Occipital lobe (tissue), 2 donors: ENCODE measurements around the gene SALL4. TPM values are rescaled to one million over a fixed set of nuclear protein-coding genes. Genes with fewer than 3 reads are reported as not detected.
"Not testable (repeated sequence)": the region's sequence is repeated elsewhere in the genome, so short reads cannot be mapped to it uniquely, and the experiment has no call there.

Experiments used
- DNase-seq: peaks from one replicate; lab custom pipeline; 2025; lab: John Stamatoyannopoulos, UW
- total RNA-seq: library from RNA; depleted of rRNA; stranded (reverse); fragments of >200 nt; gene quantifications from one replicate; pipeline ENCODE4 v1.2.3, GENCODE V29; 2014

The SALL4 gene
- total RNA-seq, 1 donor from 2014 or later: 0.16 TPM

- no peak for DNase-seq
These were observed 63.4 kb downstream of the SALL4 start for GRCh38 chr20:51738877-51739447.

DNA sequence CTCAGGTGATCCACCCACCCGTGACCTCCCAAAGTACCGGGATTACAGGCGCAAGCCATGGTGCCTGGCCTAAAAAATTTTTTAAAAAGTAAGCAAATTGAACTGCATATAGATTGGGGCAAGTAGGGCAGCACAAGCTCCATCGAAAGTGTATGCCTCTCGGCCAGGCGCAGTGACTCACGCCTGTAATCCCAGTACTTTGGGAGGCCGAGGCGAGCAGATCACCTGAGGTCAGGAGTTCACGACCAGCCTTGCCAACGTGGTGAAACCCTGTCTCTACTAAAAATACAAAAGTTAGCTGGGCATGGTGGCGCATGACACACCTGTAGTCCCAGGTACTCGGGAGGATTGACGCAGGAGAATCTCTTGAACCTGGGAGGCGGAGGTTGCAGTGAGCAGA is 64.1 kb downstream of the SALL4 start:
- DNase-seq: not testable (repeated sequence)

DNA sequence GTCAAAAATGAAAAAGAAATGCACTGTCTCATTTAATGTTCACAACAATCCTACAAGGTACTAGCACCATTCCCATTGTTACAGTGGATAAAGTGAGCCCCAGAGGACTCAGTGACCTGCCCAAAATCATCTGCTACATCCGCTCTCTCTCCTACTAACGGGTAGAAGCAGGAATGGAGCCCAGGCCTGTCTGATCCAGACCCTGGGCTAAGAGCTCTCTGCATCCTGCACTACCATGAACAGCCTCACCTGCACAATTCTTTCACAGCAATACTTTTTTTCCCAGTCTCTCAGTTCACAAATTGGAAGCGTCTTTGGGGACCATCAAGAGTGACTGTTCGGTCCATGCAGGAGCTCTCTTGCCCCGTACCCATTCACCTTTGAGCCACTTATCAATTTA is 65.4 kb downstream of the SALL4 start:
- DNase-seq: no peak

DNA sequence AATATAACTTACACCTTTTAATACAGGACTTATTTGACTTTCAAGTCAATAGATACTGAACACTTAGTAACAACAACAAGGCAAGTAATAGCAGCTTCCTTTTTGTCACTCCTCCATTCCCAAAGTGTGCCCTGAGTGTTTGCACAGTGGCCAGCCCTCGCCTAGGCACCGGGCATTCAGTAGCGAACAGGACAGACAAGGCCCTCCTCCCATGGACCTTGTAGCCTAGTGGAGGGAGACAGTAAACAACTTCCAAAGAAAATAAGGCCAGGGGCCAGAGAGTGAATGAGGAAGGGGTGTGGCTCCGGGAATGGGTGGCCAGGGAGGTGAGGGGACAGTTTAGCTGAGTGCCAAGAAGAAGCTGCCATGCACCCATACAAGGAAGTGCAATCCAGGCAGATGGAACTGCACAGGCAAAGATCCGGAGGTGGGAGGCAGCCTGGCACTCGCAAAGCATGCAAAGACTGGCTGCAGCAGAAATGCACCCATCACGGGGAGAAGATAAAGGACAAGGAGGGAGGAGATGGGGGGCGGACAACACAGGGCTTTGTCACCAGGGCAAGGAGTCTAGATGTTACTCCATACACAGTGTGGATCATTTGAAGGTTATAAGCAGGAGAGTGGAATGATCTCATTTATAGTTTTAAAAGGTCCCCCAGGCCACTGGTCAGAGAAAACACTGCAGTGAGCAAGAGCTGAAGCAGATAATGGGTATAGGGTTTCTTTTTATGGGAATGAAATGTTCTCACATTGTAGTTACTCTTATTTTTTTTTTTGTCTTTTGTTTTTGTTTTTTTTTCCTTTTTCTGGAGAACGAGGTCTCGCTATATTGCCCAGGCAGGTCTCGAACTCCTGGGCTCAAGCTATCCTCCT is 66.4 kb downstream of the SALL4 start:
- no peak for DNase-seq

- no peak for DNase-seq
These were observed 67.2 kb downstream of the SALL4 start for GRCh38 chr20:51734876-51735720.

GRCh38 chr20:51733070-51733469 is 69.3 kb downstream of the SALL4 start:
- DNase-seq: no peak

Other genes with a start within 250 kb of the SALL4 start
- gene ATP9A, start 34.1 kb downstream of the SALL4 start, total RNA-seq: 260 TPM